Left kidney (tissue), 8 donors: ENCODE data around the gene IL9R. TPM values are rescaled to one million over a fixed set of nuclear protein-coding genes. Genes with fewer than 3 reads are reported as not detected.
"Not testable (repeated sequence)": the region's sequence is repeated elsewhere in the genome, so short reads cannot be mapped to it uniquely, and the experiment has no call there.

Experiments
- DNase-seq: peaks from one replicate; pipeline ENCODE4 v3.0.0-alpha.2; 2013
- long read RNA-seq, 8 donors: transcript quantifications; one replicate each; lab custom pipeline, GENCODE V29; 2026
- polyA plus RNA-seq: library from polyadenylated mRNA; unstranded; fragments of 120-200 nt; gene quantifications from one replicate; pipeline ENCODE4 v1.2.1, GENCODE V29; 2013; ENCODE audit not compliant: insufficient read length

IL9R gene
- 0.20 TPM for polyA plus RNA-seq
- long read RNA-seq, donor 1: 0 reads
- long read RNA-seq, donor 2: 0 reads
- long read RNA-seq, donor 3: 0 reads
- long read RNA-seq, donor 4: 0 reads
- long read RNA-seq, donor 5: 0 reads
- long read RNA-seq, donor 6: 0 reads
- long read RNA-seq, donor 7: 0 reads
- long read RNA-seq, donor 8: 0 reads

GRCh38 chrX:155997436-155997835, at the start of gene IL9R:
Gene IL9R (plus strand): TSS chrX:155997696. CDS start chrX:155997760, 64 bp downstream.
- DNase-seq: no peak

- DNase-seq: no peak
Observed at GRCh38 chrX:155949098-155949497, 48.4 kb upstream of the IL9R start.

GRCh38 chrX:155951237-155951789, 46.2 kb upstream of the IL9R start:
- DNase-seq: no peak

GRCh38 chrX:155953055-155953454, 44.4 kb upstream of the IL9R start:
- DNase-seq: no peak

DNA sequence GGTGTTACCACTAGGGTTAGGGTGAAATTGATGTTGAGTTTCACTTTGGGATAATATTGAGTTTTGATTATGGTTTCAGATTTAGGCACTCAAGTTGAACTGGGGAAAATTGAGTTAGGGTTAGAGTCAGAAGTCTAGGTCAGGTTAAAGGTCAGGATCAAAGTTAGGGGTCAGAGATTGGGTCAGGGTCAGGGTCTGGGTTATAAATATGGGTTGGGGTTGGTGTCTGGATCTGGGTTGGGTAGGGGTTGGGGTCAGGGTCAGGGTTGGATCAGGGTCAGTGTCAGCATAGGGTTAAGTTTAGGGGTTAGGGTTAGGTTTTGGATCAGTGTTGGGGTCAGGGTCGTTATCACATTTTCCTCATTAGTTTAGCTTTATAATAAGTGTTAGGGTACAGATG, 42.7 kb upstream of the IL9R start:
- no peak for DNase-seq

DNA sequence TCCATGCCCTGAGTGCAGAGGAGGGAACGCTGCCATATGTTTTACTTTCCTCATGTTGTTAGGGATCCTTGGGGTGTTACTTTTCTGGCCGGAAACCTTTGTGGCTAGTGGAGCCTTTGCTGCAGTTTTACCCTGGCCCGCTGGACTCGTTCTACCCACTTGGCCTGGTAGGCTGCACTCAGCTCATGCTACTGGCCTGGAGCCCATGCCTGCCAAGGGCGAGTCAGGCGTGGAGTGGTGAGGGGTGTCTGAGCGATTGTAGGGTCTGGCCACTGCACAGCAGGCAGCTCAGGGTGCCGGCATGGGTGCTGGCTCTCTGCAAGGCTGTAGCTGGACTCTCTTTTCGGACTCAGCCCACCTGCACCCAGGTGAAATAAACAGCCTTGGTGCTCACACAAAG, 41.4 kb upstream of the IL9R start:
- no peak for DNase-seq

DNA sequence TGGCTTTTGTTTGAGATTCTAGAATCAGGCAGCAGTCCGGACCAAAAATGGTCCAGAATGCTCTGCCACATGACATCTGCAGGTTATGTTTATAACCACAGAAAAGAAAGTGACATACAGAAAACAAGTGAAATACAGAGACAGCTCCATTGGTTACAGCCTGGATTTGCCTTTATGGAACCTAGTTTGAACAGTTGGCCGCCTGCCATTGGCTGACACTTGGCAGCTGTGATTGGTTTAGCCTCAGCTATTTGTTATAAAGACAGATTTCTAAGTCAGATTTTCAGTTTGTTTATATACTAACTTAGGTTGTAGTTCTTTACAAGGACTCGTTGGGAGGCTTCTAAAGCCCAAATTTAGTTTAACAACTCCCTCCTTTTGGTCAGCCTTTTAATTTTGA, 40.8 kb upstream of the IL9R start:
- DNase-seq: no peak

DNA sequence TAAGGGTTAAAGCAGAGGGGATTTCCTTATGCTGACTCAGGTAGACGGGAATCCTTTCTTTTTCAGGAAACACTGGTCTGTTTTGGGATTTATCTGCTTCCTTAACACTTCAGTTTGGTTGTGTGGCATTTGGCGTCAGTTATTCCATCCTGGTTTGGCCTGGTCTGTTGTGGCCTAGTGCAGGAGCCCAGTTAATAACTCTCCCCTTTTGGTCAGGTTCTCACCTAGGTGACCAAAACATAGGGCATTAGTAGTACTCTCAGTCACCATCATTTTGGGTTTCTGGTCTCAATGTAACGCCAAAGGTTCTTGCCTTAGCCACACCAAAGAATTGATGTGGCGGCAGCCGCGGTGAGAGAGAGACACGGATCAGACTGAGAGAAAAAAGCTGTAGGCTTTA, 39.7 kb upstream of the IL9R start:
- no peak for DNase-seq

GRCh38 chrX:155959018-155959587, 38.4 kb upstream of the IL9R start:
- no peak for DNase-seq

GRCh38 chrX:155962906-155963305, 34.6 kb upstream of the IL9R start:
- DNase-seq: no peak

- no peak for DNase-seq
Observed at GRCh38 chrX:155966876-155967275, 30.6 kb upstream of the IL9R start.

DNA sequence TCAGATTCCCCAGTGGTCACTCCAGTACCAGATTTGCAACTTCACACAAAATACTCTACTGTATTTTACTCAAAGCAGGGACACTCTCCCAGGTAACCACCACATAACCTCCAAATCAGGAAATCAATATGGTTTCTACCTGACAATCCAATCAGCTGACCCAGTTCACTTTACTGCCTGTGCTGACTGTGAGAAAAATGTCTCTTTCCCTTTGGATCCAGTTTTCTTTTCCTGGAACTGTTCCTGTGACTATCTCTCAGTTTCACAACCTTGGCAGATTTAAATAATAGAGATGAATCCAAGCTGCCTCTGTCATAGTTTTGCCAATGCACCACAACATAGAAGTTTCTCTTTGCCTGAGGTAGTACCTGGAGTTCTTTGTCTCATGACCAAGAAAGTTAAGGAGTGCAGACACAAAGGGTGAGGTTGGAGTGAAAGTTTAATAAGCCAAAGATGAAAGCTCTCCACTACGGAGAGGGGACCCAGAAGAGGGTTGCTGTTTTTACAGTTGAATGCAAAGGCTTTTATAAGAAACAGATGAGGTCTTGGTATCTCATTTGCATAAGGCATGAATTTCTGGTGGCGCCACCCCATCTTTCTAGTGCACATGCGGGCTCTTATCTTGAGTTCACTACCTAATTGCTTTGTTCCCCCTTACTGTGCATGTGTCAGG, 29.7 kb upstream of the IL9R start:
- no peak for DNase-seq

- DNase-seq: no peak
Observed at GRCh38 chrX:155968326-155968661, 29.2 kb upstream of the IL9R start.

GRCh38 chrX:155968791-155969190, 28.7 kb upstream of the IL9R start:
- DNase-seq: no peak

GRCh38 chrX:155971658-155972057, 25.8 kb upstream of the IL9R start:
- not testable (repeated sequence) for DNase-seq

GRCh38 chrX:155972241-155972640, 25.3 kb upstream of the IL9R start:
- not testable (repeated sequence) for DNase-seq

DNA sequence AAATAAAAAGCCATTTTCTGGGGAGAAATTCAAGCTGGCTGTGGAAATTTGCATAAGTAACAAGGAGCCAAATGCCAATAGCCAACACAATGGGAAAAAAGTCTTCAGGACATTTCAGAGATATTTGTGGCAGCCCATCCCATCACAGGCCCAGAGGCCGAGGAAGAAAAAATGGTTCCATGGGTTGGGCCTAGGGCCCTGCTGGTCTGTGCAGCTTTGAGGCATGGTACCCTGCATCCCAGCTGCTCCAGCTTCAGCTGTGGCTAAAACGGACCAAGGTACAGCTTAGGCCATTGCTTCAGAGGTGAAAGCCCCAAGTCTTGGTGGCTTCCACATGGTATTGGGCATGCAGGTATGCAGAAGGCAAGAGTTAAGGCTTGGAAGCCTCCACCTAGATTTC, 14.2 kb upstream of the IL9R start:
- no peak for DNase-seq

GRCh38 chrX:155985208-155985607, 12.3 kb upstream of the IL9R start:
- no peak for DNase-seq

DNA sequence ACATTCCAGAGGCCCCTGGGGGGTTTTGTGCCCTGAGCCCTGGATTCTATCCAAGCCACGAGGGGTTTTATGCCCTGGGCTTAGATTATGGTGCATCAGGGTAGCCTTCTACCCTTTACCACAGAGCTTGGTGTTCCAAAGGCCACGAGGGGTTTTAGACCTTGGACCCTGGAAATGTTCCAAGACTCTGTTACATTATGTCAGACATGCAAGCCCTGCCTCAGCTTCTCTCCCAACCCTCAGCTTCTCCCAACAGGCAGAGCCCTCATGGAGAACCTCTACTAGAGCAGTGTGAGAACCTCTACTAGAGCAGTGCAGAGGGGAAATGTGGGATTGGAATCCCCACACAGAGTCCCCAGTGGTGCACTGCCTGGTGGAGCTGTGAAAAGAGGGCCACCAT, 10.5 kb upstream of the IL9R start:
- DNase-seq: not testable (repeated sequence)

DNA sequence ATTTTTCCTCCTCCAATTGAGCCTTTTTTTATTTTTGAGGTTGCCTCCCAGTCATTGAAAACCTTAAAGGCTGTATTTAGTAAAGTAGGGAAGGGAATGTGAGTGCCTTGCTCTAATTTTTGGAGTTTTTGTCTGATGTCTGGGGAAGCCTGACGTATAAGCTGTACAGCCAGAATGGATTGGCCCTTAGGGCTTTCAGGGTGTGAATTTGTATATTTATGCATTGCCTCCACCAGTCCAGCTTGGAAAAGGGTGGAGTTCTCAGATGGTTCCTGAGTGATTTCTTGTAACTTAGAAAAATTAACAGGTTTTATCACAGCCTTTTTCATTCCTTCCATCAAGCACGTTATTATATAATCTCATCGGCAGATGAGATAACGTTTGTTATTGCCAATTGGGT, 8.6 kb upstream of the IL9R start:
- DNase-seq: no peak

DNA sequence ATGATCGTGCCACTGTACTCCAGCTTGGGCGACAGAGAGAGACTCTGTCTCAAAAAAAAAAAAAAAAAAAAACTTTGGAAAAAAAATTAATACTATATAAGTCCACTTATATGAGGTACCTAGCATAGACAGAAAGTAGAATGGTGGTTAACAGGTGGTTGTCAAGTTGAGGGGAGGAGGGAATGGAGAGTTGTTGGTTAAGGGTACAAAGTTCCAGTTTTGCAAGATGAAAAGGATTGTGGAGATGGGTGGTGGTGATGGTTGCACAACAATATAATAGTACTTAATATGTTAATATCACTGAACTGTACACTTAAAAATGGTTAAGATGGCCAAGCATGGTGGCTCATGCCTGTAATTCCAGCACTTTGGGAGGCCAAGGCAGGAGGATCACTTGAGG, 4.1 kb upstream of the IL9R start:
- no peak for DNase-seq

DNA sequence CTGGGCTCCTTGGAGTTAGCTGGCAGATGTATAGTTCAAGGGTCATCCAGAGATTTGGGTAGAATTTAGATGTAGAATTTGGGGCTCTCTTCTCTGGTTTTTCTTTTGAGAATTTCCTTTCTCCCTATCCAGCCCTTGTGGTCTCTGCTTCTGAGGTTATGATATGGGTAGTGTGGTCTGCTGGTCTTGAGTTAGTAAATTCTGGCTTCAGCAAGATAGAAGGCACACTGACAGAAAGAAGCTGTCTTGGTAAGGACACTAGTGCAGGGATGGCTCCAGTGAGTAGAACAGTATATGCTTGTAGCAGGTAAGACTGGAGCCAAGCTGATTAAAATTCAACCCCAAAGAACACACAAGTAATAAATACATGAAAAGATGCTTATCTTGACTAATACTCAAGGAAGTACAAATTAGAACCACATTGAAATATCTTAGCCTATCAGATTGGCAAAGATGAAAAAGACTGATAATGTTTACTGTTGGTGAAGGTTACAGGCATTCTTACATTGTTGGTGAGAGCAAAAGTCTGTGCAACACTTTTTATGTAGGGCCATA, 2.1 kb upstream of the IL9R start:
- DNase-seq: no peak

DNA sequence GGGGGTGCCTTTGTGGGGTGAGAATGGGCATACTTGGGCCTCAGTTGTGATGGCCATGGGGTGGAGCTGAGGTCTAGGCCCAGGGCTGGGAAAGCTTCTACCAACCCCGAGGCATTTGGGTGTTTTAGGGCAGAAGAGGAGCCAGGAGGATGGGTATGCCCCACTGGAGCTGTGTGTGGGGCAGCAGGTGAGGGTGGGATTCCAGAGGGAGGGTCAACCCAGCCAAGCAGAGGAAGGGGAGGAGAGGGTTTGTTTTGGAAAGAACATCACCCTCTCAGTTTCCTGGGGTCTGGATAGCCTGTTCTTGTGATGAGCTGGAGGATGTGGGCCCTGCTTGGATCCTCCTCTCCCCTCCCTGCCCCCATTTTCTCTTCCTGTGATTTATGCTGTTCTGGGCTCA, 620 bp downstream of the IL9R start:
- no peak for DNase-seq
